ENCODE results near the gene CEL.

DNA sequence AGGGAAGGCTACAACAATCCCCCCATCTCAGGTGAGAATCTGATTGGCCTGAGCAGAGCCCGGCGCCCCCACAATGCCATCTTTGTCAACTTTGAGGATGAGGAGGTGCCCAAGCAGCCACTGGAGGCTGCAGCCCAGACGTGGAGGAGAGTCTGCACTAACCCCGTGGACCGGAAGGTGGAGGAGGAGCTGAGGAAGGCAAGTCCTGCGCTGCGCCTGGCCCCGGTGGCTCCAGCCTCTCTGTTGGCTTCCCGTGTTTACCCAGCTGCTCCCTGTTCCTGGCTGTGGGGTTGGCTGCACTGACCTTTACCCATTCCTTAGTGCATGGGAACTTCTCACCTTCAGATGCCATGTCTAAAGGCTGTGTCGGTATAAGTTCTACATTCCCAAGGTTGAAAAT is 11.0 kb upstream of the CEL start:
- TF ChIP-seq ZNF384 (IDR thresholded peaks at IDR 0.05) (no peak), LEF1 (IDR thresholded peaks at IDR 0.05; ENCODE audit: borderline replicate concordance) (no peak), SP1 (IDR thresholded peaks at IDR 0.05) (no peak), BHLHE40 (IDR thresholded peaks at IDR 0.05; ENCODE audit: borderline replicate concordance) (no peak), FOXK2 (IDR thresholded peaks at IDR 0.05) (no peak), PKNOX1 (IDR thresholded peaks at IDR 0.05) (no peak), FOXM1 (IDR thresholded peaks at IDR 0.05; ENCODE audit: borderline replicate concordance) (no peak), FOXA1 (IDR thresholded peaks at IDR 0.05) (no peak), ELF4 (IDR thresholded peaks at IDR 0.05) (no peak)
